ENCODE results near the gene OSBPL3. TPM values are rescaled to one million over a fixed set of nuclear protein-coding genes. Genes with fewer than 3 reads are reported as not detected.

OSBPL3 gene
- polyA plus RNA-seq, 3 donors = 2.6 to 9.2 (median 3.7) TPM

DNA sequence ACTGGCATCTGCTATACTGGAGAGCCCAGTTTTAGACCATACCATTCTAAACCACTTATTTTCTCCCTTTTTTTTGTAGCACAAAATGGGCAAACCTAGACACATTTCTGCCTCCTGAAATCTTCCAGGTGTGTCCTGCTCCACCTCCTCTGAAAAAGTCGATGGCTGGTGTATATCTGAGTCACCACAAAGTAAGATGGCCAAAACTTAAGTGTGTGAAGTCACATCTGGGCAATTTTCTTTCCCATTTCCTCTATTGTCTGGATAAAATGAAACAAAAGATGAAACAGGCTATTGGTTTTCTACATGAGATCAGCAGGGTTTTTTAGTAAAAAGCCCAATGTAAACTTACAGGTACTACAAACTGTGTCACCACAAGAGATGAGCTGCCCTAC is 65.5 kb downstream of the OSBPL3 start:
- no peak overlapping the region for H2AFZ ChIP-seq (ENCODE audit: insufficient read depth, low read depth, low read length, poor library complexity, severe bottlenecking)
- Mint-ChIP-seq H3K27me3 (ENCODE audit: low read depth in 3 of 3) (peaks cover 0 to 5% (median 2%) of the 10 kb centered on the region in 3 donors), H3K9me3 (peaks cover 0 to 1% (median 0%) of the 10 kb centered on the region in 7 donors), H3K4me3 (no peak overlapping the region), H3K4me1 (peaks cover 26% of the 10 kb centered on the region), H3K27ac (no peak overlapping the region), H3K36me3 (no peaks in the 10 kb centered on the region)
- intact Hi-C loops (cut with micrococcal nuclease) = no loop called here
- no CpG with 5 or more reads among the region's 1 CpG for WGBS (ENCODE audit: insufficient coverage)
- no peak overlapping the region for H3K27ac ChIP-seq (ENCODE audit: low read depth in 1 of 2, low read length in 2 of 2)
- H3K9ac ChIP-seq (ENCODE audit: insufficient read depth, low read length, poor library complexity, severe bottlenecking) = no peak overlapping the region
- TF ChIP-seq, protein P1, sequence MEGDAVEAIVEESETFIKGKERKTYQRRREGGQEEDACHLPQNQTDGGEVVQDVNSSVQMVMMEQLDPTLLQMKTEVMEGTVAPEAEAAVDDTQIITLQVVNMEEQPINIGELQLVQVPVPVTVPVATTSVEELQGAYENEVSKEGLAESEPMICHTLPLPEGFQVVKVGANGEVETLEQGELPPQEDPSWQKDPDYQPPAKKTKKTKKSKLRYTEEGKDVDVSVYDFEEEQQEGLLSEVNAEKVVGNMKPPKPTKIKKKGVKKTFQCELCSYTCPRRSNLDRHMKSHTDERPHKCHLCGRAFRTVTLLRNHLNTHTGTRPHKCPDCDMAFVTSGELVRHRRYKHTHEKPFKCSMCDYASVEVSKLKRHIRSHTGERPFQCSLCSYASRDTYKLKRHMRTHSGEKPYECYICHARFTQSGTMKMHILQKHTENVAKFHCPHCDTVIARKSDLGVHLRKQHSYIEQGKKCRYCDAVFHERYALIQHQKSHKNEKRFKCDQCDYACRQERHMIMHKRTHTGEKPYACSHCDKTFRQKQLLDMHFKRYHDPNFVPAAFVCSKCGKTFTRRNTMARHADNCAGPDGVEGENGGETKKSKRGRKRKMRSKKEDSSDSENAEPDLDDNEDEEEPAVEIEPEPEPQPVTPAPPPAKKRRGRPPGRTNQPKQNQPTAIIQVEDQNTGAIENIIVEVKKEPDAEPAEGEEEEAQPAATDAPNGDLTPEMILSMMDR (IDR thresholded peaks at IDR 0.05) = no peak
- peaks cover 11 to 18% of the 10 kb centered on the region in 2 donors for H3K4me1 ChIP-seq (ENCODE audit: control insufficient read depth in 1 of 2, insufficient read depth in 2 of 2, low read length in 2 of 2)
- H3K4me3 ChIP-seq (replicated peaks in 1 of 3; ENCODE audit: low read depth in 2 of 3, low read length in 3 of 3) = no peak overlapping the region
- H3K36me3 ChIP-seq (replicated peaks in 1 of 2; ENCODE audit: control insufficient read depth in 1 of 2, insufficient read depth in 2 of 2, low read length in 2 of 2) = no peaks in the 10 kb centered on the region
- no peaks in the 10 kb centered on the region for H3K79me2 ChIP-seq (ENCODE audit: insufficient read depth, low read length)
- H3K27me3 ChIP-seq (ENCODE audit: control insufficient read depth in 2 of 2, insufficient read depth in 2 of 2, low read length in 2 of 2) = no peaks in the 10 kb centered on the region
- no peak overlapping the region for H3K4me2 ChIP-seq (replicated peaks; ENCODE audit: extremely low read depth, low read length, poor library complexity, severe bottlenecking)
- no peaks in the 10 kb centered on the region for H3K9me3 ChIP-seq (replicated peaks in 1 of 2; ENCODE audit: control insufficient read depth in 1 of 2, insufficient read depth in 1 of 2, low read length in 2 of 2)
- no peaks in the 10 kb centered on the region for H4K20me1 ChIP-seq (ENCODE audit: insufficient read depth, low read length)
- no peak for DNase-seq

DNA sequence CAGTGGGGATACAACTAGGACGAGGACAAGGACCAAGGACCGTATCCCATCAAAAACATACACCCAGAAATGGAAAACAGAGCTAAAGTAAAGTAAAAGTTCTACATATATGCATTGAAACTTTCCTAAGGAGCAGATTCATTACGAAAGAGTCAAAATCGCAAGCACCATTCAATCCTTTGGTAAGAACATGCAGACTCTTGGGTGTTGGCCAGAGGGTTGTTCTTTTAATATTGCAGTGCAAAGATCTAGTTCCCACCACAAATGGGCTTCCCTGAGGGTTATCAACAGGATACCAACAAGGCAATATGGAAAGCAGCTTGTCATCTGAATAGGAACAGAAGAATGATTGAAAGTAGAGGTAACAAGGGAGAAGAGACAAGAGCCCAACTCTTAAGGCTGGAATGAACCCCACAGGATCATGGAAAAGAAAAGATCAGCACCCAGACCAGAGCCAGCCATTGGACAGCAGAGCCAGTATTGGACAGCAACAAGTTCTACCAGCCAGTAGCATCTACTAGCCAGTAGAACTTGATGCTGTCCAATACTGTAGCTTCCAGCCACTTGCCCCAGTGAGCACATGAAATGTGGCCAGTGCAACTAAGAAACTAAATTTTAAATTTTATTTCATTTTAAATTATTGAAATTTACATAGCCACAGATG is 66.0 kb downstream of the OSBPL3 start:
- H3K4me3 Mint-ChIP-seq = no peak overlapping the region
- no peaks in the 10 kb centered on the region for H3K9me3 ChIP-seq (replicated peaks in 1 of 2; ENCODE audit: control insufficient read depth in 1 of 2, insufficient read depth in 1 of 2, low read length in 2 of 2)
- peaks cover 11 to 18% of the 10 kb centered on the region in 2 donors for H3K4me1 ChIP-seq (ENCODE audit: control insufficient read depth in 1 of 2, insufficient read depth in 2 of 2, low read length in 2 of 2)
- no peak overlapping the region for H3K27ac ChIP-seq (ENCODE audit: low read depth in 1 of 2, low read length in 2 of 2)
- H3K27me3 Mint-ChIP-seq (ENCODE audit: low read depth in 3 of 3) = peaks cover 0 to 5% (median 2%) of the 10 kb centered on the region in 3 donors
- no peaks in the 10 kb centered on the region for H3K27me3 ChIP-seq (ENCODE audit: control insufficient read depth in 2 of 2, insufficient read depth in 2 of 2, low read length in 2 of 2)
- H3K27ac Mint-ChIP-seq = no peak overlapping the region
- peaks cover 0 to 1% (median 0%) of the 10 kb centered on the region in 7 donors for H3K9me3 Mint-ChIP-seq
- DNase-seq = no peak
- H3K36me3 Mint-ChIP-seq = no peaks in the 10 kb centered on the region
- no peak overlapping the region for H3K4me2 ChIP-seq (replicated peaks; ENCODE audit: extremely low read depth, low read length, poor library complexity, severe bottlenecking)
- intact Hi-C loops (cut with micrococcal nuclease) = no loop called here
- no peaks in the 10 kb centered on the region for H3K36me3 ChIP-seq (replicated peaks in 1 of 2; ENCODE audit: control insufficient read depth in 1 of 2, insufficient read depth in 2 of 2, low read length in 2 of 2)
- no peak overlapping the region for H3K4me3 ChIP-seq (replicated peaks in 1 of 3; ENCODE audit: low read depth in 2 of 3, low read length in 3 of 3)
- TF ChIP-seq, protein P1 (IDR thresholded peaks at IDR 0.05) = no peak
- H3K4me1 Mint-ChIP-seq = peaks cover 26% of the 10 kb centered on the region
- WGBS (ENCODE audit: insufficient coverage) = no CpG with 5 or more reads among the region's 4 CpGs
- H4K20me1 ChIP-seq (ENCODE audit: insufficient read depth, low read length) = no peaks in the 10 kb centered on the region
- no peak overlapping the region for H3K9ac ChIP-seq (ENCODE audit: insufficient read depth, low read length, poor library complexity, severe bottlenecking)
- H3K79me2 ChIP-seq (ENCODE audit: insufficient read depth, low read length) = no peaks in the 10 kb centered on the region
- no peak overlapping the region for H2AFZ ChIP-seq (ENCODE audit: insufficient read depth, low read depth, low read length, poor library complexity, severe bottlenecking)
